8988T (cell line): ENCODE results near the gene ATP2C1.
"Not testable (repeated sequence)": the region's sequence is repeated elsewhere in the genome, so short reads cannot be mapped to it uniquely, and the experiment has no call there.

ENCODE experiments used
- DNase-seq: peaks from one replicate; pipeline ENCODE4 v3.0.0; 2011

ATP2C1 gene

DNA sequence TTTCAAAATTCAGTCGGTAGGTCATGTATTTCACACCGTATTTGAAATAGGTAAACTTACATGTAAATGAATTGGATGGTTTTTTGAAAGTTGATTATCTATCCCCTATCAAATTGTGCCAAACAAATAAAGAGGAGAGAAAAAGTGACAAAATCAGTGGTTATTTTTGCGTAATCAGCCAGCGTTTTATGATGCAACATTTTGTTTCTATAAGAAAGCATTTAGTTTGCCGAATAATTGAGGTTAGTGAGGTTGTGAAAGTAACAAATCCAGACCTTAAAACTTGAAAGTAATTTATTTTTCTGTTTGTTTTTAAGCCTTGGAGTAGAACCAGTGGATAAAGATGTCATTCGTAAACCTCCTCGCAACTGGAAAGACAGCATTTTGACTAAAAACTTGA is 103.4 kb downstream of the ATP2C1 start:
- DNase-seq = no peak

GRCh38 chr3:131001071-131001470 is 107.2 kb downstream of the ATP2C1 start:
- DNase-seq = no peak

- DNase-seq = no peak
Observed at GRCh38 chr3:131004603-131005002, 110.7 kb downstream of the ATP2C1 start.

DNA sequence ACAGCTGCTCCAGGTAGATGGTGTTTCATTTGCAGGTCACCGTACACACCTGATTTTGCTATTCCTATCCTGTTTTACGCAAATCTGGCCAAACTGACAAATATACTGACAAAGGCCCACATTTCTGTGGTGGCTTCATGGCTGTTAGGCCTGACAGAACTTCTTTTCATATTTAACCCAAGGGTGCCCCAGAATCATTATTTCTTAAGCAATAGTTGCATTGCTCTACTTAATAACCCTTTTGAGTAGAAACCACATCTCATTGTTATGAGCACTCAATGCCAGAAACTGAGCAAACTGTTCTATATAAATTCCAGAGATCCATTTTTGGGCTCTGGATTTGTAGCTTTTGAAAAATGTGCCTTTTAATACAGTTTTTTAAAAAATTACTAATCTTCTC is 113.4 kb downstream of the ATP2C1 start:
- DNase-seq = no peak

GRCh38 chr3:131007782-131008181 is 113.9 kb downstream of the ATP2C1 start:
- no peak for DNase-seq

GRCh38 chr3:131008326-131008725 is 114.4 kb downstream of the ATP2C1 start:
- DNase-seq = no peak

DNA sequence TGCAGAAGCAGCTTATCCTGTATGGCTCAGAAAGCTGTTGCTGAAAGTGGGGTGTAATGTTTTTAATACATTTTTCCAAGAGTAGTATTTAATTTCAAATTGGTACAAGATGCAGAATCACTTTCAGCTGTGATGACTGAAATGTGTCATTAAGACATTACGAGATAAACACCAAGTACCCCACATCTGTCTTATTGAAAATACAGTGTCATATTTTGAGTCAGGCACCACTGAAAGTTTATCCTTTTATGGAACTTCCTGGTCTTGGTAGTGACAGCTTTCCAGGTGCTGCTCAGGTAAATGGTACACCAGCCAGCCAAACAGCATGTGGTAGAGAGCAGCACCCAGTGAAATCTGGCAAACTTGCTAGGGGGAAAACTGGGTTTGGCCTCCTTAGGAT is 115.8 kb downstream of the ATP2C1 start:
- no peak for DNase-seq

- DNase-seq = no peak
Observed at GRCh38 chr3:131018970-131019369, 125.1 kb downstream of the ATP2C1 start.

DNA sequence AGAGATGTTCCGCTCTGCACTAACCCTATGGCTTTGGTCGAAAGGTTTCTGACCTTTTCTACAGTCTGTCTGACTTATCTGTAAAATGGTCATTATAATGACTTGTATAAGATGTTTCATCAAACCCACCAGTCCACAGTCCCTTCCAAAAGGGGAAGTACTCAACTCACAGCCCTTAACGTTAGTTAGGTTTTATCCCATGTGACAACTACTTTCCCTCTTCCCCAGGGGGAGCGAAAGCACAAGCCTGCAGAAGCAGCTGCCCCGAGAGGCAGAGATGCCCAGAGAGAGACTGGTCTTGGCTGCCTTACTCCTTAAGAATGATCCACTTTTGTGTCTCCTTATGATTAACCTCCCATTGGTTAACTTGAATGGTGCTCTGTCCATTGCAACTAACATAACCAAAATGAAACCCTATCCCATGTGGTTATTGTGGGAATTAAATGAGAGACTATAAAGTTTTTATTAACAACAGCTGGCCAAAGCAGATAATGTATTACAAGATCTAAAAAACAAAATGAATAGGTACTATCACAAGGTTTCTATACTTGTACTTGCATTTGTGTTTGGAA is 126.3 kb downstream of the ATP2C1 start:
- no peak for DNase-seq

- DNase-seq = no peak
Observed at GRCh38 chr3:131025539-131025938, 131.7 kb downstream of the ATP2C1 start.

GRCh38 chr3:131026321-131027151 is 132.7 kb downstream of the ATP2C1 start, which contains the start of the genes ASTE1 and NEK11:
Gene ASTE1 (minus strand): TSS chr3:131026825. CDS start chr3:131025306, 1,519 bp downstream.
Gene NEK11 (plus strand): TSS chr3:131026877. CDS start chr3:131029709, 2,832 bp downstream.
- peak; percentile 44 for DNase-seq

- DNase-seq = no peak
Observed at GRCh38 chr3:131028844-131029243, 135.0 kb downstream of the ATP2C1 start.

GRCh38 chr3:131031660-131032059 is 137.8 kb downstream of the ATP2C1 start:
- DNase-seq = no peak

DNA sequence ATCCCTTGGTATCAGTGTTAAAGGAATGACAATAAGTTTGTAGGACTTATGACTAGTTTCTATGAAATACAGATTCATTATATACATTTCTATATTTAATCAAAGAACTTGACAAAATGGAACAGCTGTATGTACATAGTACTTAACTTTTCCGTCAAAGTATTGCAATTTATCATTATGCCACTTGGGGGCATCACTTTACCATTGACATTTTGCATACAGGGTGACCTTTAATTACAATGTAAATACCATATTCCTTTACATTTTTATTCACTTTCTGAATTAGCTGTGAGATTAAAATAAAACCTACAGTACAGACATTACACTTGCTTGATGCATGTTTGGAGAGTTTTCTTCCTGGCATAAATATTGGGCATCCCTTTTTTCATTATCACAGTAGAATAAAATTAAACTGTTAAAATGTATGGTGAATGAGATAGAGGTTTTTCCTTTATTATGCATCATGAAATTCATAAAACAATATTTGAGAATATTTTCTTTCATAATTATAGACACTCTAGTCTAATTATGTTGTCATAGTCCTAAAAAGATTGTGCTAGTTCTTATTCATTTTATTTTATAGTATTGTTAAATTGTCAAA is 139.7 kb downstream of the ATP2C1 start:
- DNase-seq = no peak

- DNase-seq = no peak
Observed at GRCh38 chr3:131036200-131036816, 142.4 kb downstream of the ATP2C1 start.

- DNase-seq = no peak
Observed at GRCh38 chr3:131036986-131037385, 143.1 kb downstream of the ATP2C1 start.

DNA sequence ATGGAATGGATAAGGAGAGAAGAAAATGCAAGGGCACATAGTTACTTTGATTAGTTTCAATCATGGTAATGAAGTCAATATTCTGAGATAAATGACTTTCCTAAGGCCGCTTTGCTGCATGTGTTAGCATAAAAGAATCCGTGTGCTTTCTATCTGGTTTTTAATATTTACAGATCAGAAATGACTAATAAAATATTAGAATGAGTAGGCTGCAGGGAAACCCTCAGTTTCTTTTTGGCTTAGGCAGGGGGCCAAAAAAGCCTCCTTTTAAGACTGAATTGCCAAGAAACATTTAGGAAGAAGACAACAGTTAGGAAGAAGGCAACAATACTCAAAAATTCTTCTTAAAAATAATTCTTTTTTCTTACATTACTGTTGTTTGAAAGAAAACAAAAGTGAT is 144.4 kb downstream of the ATP2C1 start:
- DNase-seq = no peak

- not testable (repeated sequence) for DNase-seq
Observed at GRCh38 chr3:131042271-131042985, 148.5 kb downstream of the ATP2C1 start.

DNA sequence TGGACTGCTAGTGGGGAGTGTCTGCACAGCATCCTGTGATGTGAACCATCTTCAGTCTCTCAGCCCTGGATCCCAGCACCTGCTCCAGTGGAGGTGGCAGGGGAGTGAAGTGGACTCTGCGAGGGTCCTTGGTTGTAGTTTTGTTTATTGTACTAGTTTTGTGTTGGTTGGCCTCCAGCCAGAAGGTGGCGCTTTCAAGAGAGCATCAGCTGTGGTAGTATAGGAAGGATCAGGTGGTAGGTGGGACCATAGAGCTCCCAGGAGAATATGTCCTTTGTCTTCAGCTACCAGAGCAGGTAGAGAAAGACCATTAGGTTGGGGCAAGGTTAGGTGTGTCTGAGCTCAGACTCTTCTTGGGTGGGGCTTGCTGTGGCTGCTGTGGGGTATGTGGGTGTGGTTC is 153.7 kb downstream of the ATP2C1 start:
- DNase-seq = no peak

GRCh38 chr3:131048030-131048429 is 154.1 kb downstream of the ATP2C1 start:
- no peak for DNase-seq

- no peak for DNase-seq
Observed at GRCh38 chr3:131050001-131050400, 156.1 kb downstream of the ATP2C1 start.

- no peak for DNase-seq
Observed at GRCh38 chr3:131053043-131053859, 159.4 kb downstream of the ATP2C1 start.
